Measurements from ENCODE around the gene SHOC1.

GRCh38 chr9:111839987-111840386, 45.2 kb upstream of the SHOC1 start:
- TF ChIP-seq, protein P1, sequence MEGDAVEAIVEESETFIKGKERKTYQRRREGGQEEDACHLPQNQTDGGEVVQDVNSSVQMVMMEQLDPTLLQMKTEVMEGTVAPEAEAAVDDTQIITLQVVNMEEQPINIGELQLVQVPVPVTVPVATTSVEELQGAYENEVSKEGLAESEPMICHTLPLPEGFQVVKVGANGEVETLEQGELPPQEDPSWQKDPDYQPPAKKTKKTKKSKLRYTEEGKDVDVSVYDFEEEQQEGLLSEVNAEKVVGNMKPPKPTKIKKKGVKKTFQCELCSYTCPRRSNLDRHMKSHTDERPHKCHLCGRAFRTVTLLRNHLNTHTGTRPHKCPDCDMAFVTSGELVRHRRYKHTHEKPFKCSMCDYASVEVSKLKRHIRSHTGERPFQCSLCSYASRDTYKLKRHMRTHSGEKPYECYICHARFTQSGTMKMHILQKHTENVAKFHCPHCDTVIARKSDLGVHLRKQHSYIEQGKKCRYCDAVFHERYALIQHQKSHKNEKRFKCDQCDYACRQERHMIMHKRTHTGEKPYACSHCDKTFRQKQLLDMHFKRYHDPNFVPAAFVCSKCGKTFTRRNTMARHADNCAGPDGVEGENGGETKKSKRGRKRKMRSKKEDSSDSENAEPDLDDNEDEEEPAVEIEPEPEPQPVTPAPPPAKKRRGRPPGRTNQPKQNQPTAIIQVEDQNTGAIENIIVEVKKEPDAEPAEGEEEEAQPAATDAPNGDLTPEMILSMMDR (IDR thresholded peaks at IDR 0.05; ENCODE audit: low read depth, low read length, poor library complexity, severe bottlenecking), result no peak
- TF ChIP-seq EZH2phosphoT487 (IDR thresholded peaks at IDR 0.05; ENCODE audit: borderline replicate concordance, low read length), result no peak

Data from DOHH2 (cell line).